Measurements from ENCODE around the gene STX17.

Gene STX17

GRCh38 chr9:99921875-99922710 lies 15.6 kb downstream of the STX17 start:
- Histone ChIP-seq H3K36me3 (replicated peaks) (peaks cover 12% of the 10 kb centered on the region; the same call in 1 of the 2 replicates), H3K4me1 (no peaks in the 10 kb centered on the region), H3K27me3 (ENCODE audit: low read depth) (no peaks in the 10 kb centered on the region), H3K9me3 (no peaks in the 10 kb centered on the region), H3K4me3 (no peak overlapping the region)
- in situ Hi-C loops (cut with MboI; ENCODE audit: low sequenced_read_pairs), result no loop called here
- no peak for DNase-seq (ENCODE audit: low spot score in 2 of 2)

DNA sequence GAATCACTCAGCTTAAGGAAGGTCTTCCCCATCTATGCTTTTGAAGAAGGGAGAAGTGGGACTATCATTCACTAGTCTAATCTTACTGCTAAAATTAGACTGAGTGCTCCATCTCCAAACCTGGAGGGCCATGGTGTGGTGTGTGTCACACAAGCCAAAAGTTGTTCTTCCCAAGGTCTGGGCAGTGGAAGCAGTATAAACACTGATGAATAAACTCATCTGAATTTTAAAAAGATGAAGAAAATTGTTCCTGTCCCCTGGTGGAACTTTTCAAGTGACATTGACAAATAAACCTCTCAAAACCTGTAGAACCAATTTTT lies 16.2 kb downstream of the STX17 start:
- in situ Hi-C loops (cut with MboI; ENCODE audit: low sequenced_read_pairs), result no loop called here
- no peak for DNase-seq (ENCODE audit: low spot score in 2 of 2)
- Histone ChIP-seq H3K27me3 (ENCODE audit: low read depth) (no peaks in the 10 kb centered on the region), H3K36me3 (replicated peaks) (peaks cover 12% of the 10 kb centered on the region; the same call in 1 of the 2 replicates), H3K4me3 (no peak overlapping the region), H3K9me3 (no peaks in the 10 kb centered on the region), H3K4me1 (no peaks in the 10 kb centered on the region)

DNA sequence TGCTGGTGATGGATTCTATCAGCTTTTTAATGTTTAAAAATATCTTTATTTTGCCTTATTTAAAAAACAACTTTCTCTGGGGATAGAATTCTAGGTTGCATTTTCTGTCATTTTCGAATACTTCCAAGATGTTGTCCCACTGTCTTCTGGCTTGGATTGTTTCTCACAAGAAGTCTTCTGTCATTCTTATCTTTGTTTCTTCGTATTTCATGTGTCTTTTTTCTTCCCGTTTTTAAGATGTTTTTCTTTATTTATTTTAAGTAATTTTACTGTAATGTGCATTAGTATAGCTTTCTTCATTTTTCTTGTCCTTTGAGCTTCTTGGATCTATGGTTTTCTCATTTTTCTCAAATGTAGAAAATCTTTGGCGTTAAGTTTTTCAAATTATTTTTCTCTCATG lies 19.1 kb downstream of the STX17 start:
- in situ Hi-C loops (cut with MboI; ENCODE audit: low sequenced_read_pairs), result no loop called here
- Histone ChIP-seq H3K4me1 (no peaks in the 10 kb centered on the region), H3K9me3 (no peaks in the 10 kb centered on the region), H3K36me3 (replicated peaks) (peaks cover 14% of the 10 kb centered on the region), H3K4me3 (no peak overlapping the region), H3K27me3 (ENCODE audit: low read depth) (no peaks in the 10 kb centered on the region)
- DNase-seq (ENCODE audit: low spot score in 2 of 2), result no peak

GRCh38 chr9:99929652-99930051 lies 23.2 kb downstream of the STX17 start:
- in situ Hi-C loops (cut with MboI; ENCODE audit: low sequenced_read_pairs), result no loop called here
- Histone ChIP-seq H3K4me3 (no peak overlapping the region), H3K4me1 (no peaks in the 10 kb centered on the region), H3K27me3 (ENCODE audit: low read depth) (no peaks in the 10 kb centered on the region), H3K9me3 (no peaks in the 10 kb centered on the region), H3K36me3 (replicated peaks) (peaks cover 2% of the 10 kb centered on the region; the same call in 1 of the 2 replicates)
- no peak for DNase-seq (ENCODE audit: low spot score in 2 of 2)

- in situ Hi-C loops (cut with MboI; ENCODE audit: low sequenced_read_pairs), result no loop called here
These were observed 24.8 kb downstream of the STX17 start for GRCh38 chr9:99931155-99931840.

DNA sequence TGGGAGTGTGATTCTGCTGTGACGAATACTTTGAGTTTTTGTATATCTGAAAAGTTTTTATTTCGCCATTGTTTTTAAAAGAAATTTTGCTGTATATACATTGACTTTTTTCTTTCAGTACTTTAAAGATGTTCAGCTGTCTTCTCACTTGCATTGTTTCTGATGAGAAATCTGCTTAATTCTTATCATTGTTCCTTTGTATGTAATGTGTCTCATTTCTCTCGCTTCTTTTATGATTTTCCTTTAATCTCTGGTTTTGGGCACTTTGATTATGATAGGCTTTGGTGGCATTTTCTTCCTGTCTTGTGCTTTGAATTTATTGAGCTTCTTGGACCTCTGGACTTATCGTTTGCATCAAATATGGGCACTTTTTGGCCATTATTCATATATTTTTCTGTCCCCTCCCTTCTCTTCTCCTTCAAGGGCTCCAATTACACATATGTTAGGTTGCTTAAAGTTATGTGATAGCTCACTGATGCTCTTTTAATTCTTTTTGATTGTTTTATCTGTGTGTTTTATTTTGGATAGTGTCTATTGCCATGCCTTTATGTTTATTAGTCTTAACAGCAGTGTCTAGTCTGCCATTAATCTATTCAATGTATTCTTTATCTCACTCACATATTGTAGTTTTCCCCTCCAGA lies 30.6 kb downstream of the STX17 start:
- Histone ChIP-seq H3K4me3 (no peak overlapping the region), H3K9me3 (no peaks in the 10 kb centered on the region), H3K4me1 (no peaks in the 10 kb centered on the region), H3K36me3 (replicated peaks) (no peaks in the 10 kb centered on the region), H3K27me3 (ENCODE audit: low read depth) (no peaks in the 10 kb centered on the region)
- DNase-seq (ENCODE audit: low spot score in 2 of 2), result no peak
- in situ Hi-C loops (cut with MboI; ENCODE audit: low sequenced_read_pairs), result no loop called here

More at GRCh38 chr9:99931155-99931840, 24.8 kb downstream of the STX17 start:
- no peaks in the 10 kb centered on the region for H3K4me1 ChIP-seq
- peaks cover 2% of the 10 kb centered on the region; the same call in 1 of the 2 replicates for H3K36me3 ChIP-seq (replicated peaks)
- no peaks in the 10 kb centered on the region for H3K9me3 ChIP-seq
- no peaks in the 10 kb centered on the region for H3K27me3 ChIP-seq (ENCODE audit: low read depth)
- no peak for DNase-seq (ENCODE audit: low spot score in 2 of 2)
- no peak overlapping the region for H3K4me3 ChIP-seq

GRCh38 chr9:99947395-99947794 lies 40.9 kb downstream of the STX17 start:
- Histone ChIP-seq H3K4me3 (no peak overlapping the region), H3K36me3 (replicated peaks) (no peaks in the 10 kb centered on the region; the same call in 1 of the 2 replicates), H3K27me3 (ENCODE audit: low read depth) (no peaks in the 10 kb centered on the region), H3K9me3 (no peaks in the 10 kb centered on the region), H3K4me1 (peaks cover 5% of the 10 kb centered on the region)
- DNase-seq (ENCODE audit: low spot score in 2 of 2), result no peak
- in situ Hi-C loops (cut with MboI; ENCODE audit: low sequenced_read_pairs), result no loop called here

GRCh38 chr9:99948482-99948881 lies 42.0 kb downstream of the STX17 start:
- peaks cover 5% of the 10 kb centered on the region for H3K4me1 ChIP-seq
- H3K4me3 ChIP-seq, result no peak overlapping the region
- in situ Hi-C loops (cut with MboI; ENCODE audit: low sequenced_read_pairs), result no loop called here
- DNase-seq (ENCODE audit: low spot score in 2 of 2), result no peak
- no peaks in the 10 kb centered on the region for H3K9me3 ChIP-seq
- H3K36me3 ChIP-seq (replicated peaks), result no peaks in the 10 kb centered on the region; the same call in 1 of the 2 replicates
- H3K27me3 ChIP-seq (ENCODE audit: low read depth), result no peaks in the 10 kb centered on the region

- H3K27me3 ChIP-seq (ENCODE audit: low read depth), result no peaks in the 10 kb centered on the region
- in situ Hi-C loops (cut with MboI; ENCODE audit: low sequenced_read_pairs), result no loop called here
- no peak overlapping the region for H3K4me3 ChIP-seq
- H3K4me1 ChIP-seq, result peaks cover 5% of the 10 kb centered on the region
- H3K9me3 ChIP-seq, result no peaks in the 10 kb centered on the region
- no peak for DNase-seq (ENCODE audit: low spot score in 2 of 2)
- no peaks in the 10 kb centered on the region; the same call in 1 of the 2 replicates for H3K36me3 ChIP-seq (replicated peaks)
These were observed 42.4 kb downstream of the STX17 start for GRCh38 chr9:99948896-99949295.

- no peak for DNase-seq (ENCODE audit: low spot score in 2 of 2)
These were observed 47.5 kb downstream of the STX17 start for GRCh38 chr9:99953861-99954507.

GRCh38 chr9:99954819-99955218 lies 48.4 kb downstream of the STX17 start:
- in situ Hi-C loops (cut with MboI; ENCODE audit: low sequenced_read_pairs), result no loop called here
- no peaks in the 10 kb centered on the region for H3K4me1 ChIP-seq
- no peak for DNase-seq (ENCODE audit: low spot score in 2 of 2)

More at GRCh38 chr9:99953861-99954507, 47.5 kb downstream of the STX17 start:
- Histone ChIP-seq H3K9me3 (no peaks in the 10 kb centered on the region), H3K36me3 (replicated peaks) (no peaks in the 10 kb centered on the region; the same call in 1 of the 2 replicates), H3K27me3 (ENCODE audit: low read depth) (no peaks in the 10 kb centered on the region), H3K4me3 (no peak overlapping the region), H3K4me1 (no peaks in the 10 kb centered on the region)
- in situ Hi-C loops (cut with MboI; ENCODE audit: low sequenced_read_pairs), result no loop called here

GRCh38 chr9:99955606-99956005 lies 49.2 kb downstream of the STX17 start:
- H3K36me3 ChIP-seq (replicated peaks), result no peaks in the 10 kb centered on the region; the same call in 1 of the 2 replicates
- H3K9me3 ChIP-seq, result no peaks in the 10 kb centered on the region
- DNase-seq (ENCODE audit: low spot score in 2 of 2), result no peak
- no peaks in the 10 kb centered on the region for H3K4me1 ChIP-seq
- in situ Hi-C loops (cut with MboI; ENCODE audit: low sequenced_read_pairs), result no loop called here
- H3K27me3 ChIP-seq (ENCODE audit: low read depth), result no peaks in the 10 kb centered on the region
- H3K4me3 ChIP-seq, result no peak overlapping the region

More at GRCh38 chr9:99954819-99955218, 48.4 kb downstream of the STX17 start:
- Histone ChIP-seq H3K9me3 (no peaks in the 10 kb centered on the region), H3K36me3 (replicated peaks) (no peaks in the 10 kb centered on the region; the same call in 1 of the 2 replicates), H3K4me3 (no peak overlapping the region), H3K27me3 (ENCODE audit: low read depth) (no peaks in the 10 kb centered on the region)

- in situ Hi-C loops (cut with MboI; ENCODE audit: low sequenced_read_pairs), result no loop called here
- Histone ChIP-seq H3K4me3 (no peak overlapping the region), H3K36me3 (replicated peaks) (peaks cover 5% of the 10 kb centered on the region), H3K27me3 (ENCODE audit: low read depth) (no peaks in the 10 kb centered on the region), H3K4me1 (no peaks in the 10 kb centered on the region), H3K9me3 (no peaks in the 10 kb centered on the region)
- DNase-seq (ENCODE audit: low spot score in 2 of 2), result no peak
These were observed 56.3 kb downstream of the STX17 start for GRCh38 chr9:99962680-99963261.
